Skeletal muscle satellite cell (primary cell): ENCODE measurements around the gene REN.

ENCODE experiments used
- H3K27me3 ChIP-seq: 2 replicates; pipeline ENCODE4 v1.7.0; 2013; ENCODE audit warnings: low read length; ENCODE audit not compliant: control insufficient read depth, insufficient read depth
- H3K36me3 ChIP-seq: 2 replicates; pipeline ENCODE4 v1.7.0; 2013; ENCODE audit warnings: mild to moderate bottlenecking, control low read depth, low read length; ENCODE audit not compliant: insufficient read depth
- H3K4me1 ChIP-seq: 2 replicates; pipeline ENCODE4 v1.7.0; 2013; ENCODE audit warnings: low read length; ENCODE audit not compliant: control insufficient read depth, insufficient read depth
- H3K4me2 ChIP-seq: 2 replicates; pipeline ENCODE4 v1.7.0; 2013; ENCODE audit warnings: mild to moderate bottlenecking, low read length
- H3K4me3 ChIP-seq: 2 replicates; pipeline ENCODE4 v1.7.0; 2013; ENCODE audit warnings: low read length
- H3K9ac ChIP-seq: 2 replicates; pipeline ENCODE4 v1.7.0; 2013; ENCODE audit warnings: mild to moderate bottlenecking, low read depth, low read length, moderate library complexity
- H3K9me3 ChIP-seq: replicated peaks from 2 replicates; pipeline ENCODE4 v1.7.0; 2013; ENCODE audit warnings: mild to moderate bottlenecking, control low read depth, low read length

REN gene

GRCh38 chr1:204188959-204189639 lies 23.0 kb upstream of the REN start:
- no peak overlapping the region for H3K4me2 ChIP-seq
- H3K27me3 ChIP-seq: peaks cover 75% of the 10 kb centered on the region
- H3K4me1 ChIP-seq: no peaks in the 10 kb centered on the region
- H3K36me3 ChIP-seq: no peaks in the 10 kb centered on the region
- H3K9me3 ChIP-seq: no peaks in the 10 kb centered on the region
- no peak overlapping the region for H3K9ac ChIP-seq
- H3K4me3 ChIP-seq: no peak overlapping the region

- H3K4me3 ChIP-seq: no peak overlapping the region
- peaks cover 50% of the 10 kb centered on the region for H3K27me3 ChIP-seq
- H3K9me3 ChIP-seq: no peaks in the 10 kb centered on the region
- H3K4me2 ChIP-seq: no peak overlapping the region
- no peaks in the 10 kb centered on the region for H3K4me1 ChIP-seq
- H3K9ac ChIP-seq: no peak overlapping the region
- no peaks in the 10 kb centered on the region for H3K36me3 ChIP-seq
Measured at GRCh38 chr1:204186597-204186996, 20.5 kb upstream of the REN start.

DNA sequence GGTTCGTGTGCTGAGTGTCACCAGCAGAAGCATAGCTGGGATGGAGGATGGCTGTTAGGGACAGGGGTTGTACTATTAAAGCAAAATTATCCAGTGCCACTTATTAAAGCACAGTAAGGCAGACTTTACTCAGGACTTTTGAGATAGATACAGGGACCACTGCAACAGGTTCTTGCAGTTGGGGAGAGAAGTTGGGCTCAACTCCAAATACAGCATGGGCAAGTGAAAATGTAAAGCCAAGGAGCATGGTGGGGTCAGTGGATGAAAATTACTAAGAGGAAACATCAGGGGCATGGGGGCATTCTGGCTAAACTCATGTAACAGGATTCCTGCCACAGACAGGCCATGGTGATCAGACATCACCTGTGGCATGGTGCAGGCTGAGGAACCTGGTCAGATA lies 15.0 kb upstream of the REN start:
- no peaks in the 10 kb centered on the region for H3K4me1 ChIP-seq
- H3K4me3 ChIP-seq: no peak overlapping the region
- H3K27me3 ChIP-seq: peaks cover 55% of the 10 kb centered on the region
- H3K9me3 ChIP-seq: no peaks in the 10 kb centered on the region
- no peaks in the 10 kb centered on the region for H3K36me3 ChIP-seq
- H3K4me2 ChIP-seq: no peak overlapping the region
- no peak overlapping the region for H3K9ac ChIP-seq

GRCh38 chr1:204180133-204180532 lies 14.0 kb upstream of the REN start:
- Histone ChIP-seq H3K9ac (no peak overlapping the region), H3K4me1 (no peaks in the 10 kb centered on the region), H3K27me3 (peaks cover 60% of the 10 kb centered on the region), H3K9me3 (no peaks in the 10 kb centered on the region), H3K36me3 (no peaks in the 10 kb centered on the region), H3K4me3 (no peak overlapping the region), H3K4me2 (no peak overlapping the region)

DNA sequence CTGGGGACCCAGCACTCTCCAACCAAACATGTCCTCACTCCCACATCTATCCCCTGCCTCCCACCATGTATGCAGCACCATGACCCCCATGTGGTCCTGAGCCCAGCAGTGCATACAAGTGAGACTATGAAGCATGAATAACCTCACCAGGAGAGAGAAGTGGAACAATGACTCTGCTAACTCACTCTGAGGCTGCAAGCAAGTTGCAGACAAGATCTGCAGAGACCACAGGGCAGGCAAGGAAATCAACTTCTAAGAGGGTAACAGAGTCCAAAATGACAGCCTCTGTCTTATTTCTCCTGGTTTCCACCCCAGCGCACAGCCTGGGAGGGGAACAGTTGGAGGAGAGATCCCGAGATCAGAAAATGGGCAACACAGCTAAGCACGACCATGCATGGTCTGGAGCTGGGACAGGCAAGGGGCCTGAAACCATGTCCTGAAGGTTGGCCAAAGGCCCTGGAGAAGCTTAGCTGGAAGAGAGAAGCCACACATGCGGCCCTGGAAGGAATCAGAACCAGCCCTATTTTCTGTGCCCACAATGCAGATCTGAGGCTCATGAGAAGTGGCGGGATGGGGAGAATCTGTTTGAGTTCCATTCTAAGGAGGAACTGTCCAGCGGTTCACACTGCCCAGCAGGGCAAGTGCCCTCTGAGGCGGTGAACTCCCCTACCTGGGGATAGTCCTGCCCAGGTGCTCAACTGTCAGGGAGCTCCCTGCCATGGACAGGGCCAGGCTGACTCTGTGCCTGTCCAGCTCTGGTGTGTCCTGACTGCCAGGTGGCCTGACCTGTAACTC lies 12.5 kb upstream of the REN start:
- no peaks in the 10 kb centered on the region for H3K9me3 ChIP-seq

GRCh38 chr1:204177133-204177532 lies 11.0 kb upstream of the REN start:
- no peaks in the 10 kb centered on the region for H3K9me3 ChIP-seq
- H3K4me2 ChIP-seq: no peak overlapping the region
- peaks cover 6% of the 10 kb centered on the region for H3K4me1 ChIP-seq
- H3K27me3 ChIP-seq: peaks cover 63% of the 10 kb centered on the region
- H3K9ac ChIP-seq: no peak overlapping the region
- H3K36me3 ChIP-seq: no peaks in the 10 kb centered on the region
- no peak overlapping the region for H3K4me3 ChIP-seq

More for the DNA sequence above, 12.5 kb upstream of the REN start:
- peaks cover 63% of the 10 kb centered on the region for H3K27me3 ChIP-seq
- H3K4me2 ChIP-seq: no peak overlapping the region
- no peaks in the 10 kb centered on the region for H3K4me1 ChIP-seq
- H3K4me3 ChIP-seq: no peak overlapping the region
- no peaks in the 10 kb centered on the region for H3K36me3 ChIP-seq
- no peak overlapping the region for H3K9ac ChIP-seq

GRCh38 chr1:204176049-204176448 lies 9.9 kb upstream of the REN start:
- no peak overlapping the region for H3K4me2 ChIP-seq
- H3K36me3 ChIP-seq: no peaks in the 10 kb centered on the region
- H3K9me3 ChIP-seq: no peaks in the 10 kb centered on the region
- H3K27me3 ChIP-seq: peaks cover 58% of the 10 kb centered on the region
- H3K4me3 ChIP-seq: no peak overlapping the region
- H3K9ac ChIP-seq: no peak overlapping the region
- H3K4me1 ChIP-seq: peaks cover 16% of the 10 kb centered on the region

DNA sequence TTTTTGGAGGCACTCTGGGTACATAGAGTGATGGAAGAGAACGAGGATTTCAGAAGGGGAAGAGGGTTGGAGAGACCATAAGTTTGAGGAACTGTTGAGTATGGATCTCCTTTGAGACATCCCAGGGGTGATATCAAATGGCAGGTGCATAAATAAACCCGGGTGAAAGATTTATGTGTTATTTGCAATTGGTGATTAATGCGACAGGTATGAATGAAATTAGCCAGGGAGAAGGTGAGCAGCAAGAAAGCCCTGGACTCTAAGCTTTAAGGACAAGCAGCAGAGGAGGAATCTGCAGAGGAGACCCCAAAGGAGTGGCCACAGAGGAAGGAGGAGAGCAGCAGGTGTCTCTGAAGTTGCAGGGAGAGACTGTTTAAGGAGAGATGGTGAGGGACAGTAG lies 8.8 kb upstream of the REN start:
- no peak overlapping the region for H3K9ac ChIP-seq
- H3K4me2 ChIP-seq: no peak overlapping the region
- peaks cover 49% of the 10 kb centered on the region for H3K27me3 ChIP-seq
- H3K9me3 ChIP-seq: no peaks in the 10 kb centered on the region
- no peaks in the 10 kb centered on the region for H3K36me3 ChIP-seq
- H3K4me3 ChIP-seq: no peak overlapping the region
- peaks cover 16% of the 10 kb centered on the region for H3K4me1 ChIP-seq

DNA sequence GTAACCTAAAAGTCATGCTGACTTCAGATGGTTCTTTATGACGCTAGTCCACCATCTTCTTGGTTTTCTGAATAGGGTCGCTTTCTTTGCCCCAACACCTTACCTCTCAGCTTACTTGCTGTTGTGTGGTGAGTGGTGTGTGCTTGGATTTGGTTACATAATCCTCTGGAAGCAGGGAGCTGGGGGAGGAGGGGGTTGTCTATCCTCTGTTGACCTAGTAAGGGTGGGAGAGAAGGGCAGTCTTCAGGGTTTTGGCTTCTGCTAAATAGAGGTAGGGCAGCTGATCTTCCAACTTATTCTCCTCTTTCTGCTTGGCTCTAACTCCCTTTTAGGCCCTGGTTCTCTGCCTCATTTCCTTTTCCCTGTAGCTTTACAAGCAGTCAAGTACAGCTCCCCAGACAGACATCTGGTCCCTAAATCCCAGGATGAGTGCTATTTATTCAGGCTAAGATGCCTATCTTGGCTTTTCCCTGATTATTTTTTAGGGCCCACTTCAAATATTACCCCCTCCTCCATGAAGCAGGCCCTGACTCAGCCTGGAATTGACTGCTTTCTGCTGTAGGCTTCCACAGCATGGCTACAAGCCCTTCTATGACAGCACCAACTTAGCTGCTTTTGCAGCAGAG lies 6.4 kb upstream of the REN start:
- H3K36me3 ChIP-seq: no peaks in the 10 kb centered on the region
- H3K4me3 ChIP-seq: no peak overlapping the region
- no peak overlapping the region for H3K4me2 ChIP-seq
- H3K9ac ChIP-seq: no peak overlapping the region
- peaks cover 16% of the 10 kb centered on the region for H3K4me1 ChIP-seq
- no peaks in the 10 kb centered on the region for H3K9me3 ChIP-seq
- H3K27me3 ChIP-seq: peaks cover 25% of the 10 kb centered on the region

- Histone ChIP-seq H3K36me3 (no peaks in the 10 kb centered on the region), H3K4me2 (no peak overlapping the region), H3K27me3 (peaks cover 21% of the 10 kb centered on the region), H3K9me3 (no peaks in the 10 kb centered on the region), H3K4me1 (peaks cover 16% of the 10 kb centered on the region), H3K4me3 (no peak overlapping the region), H3K9ac (no peak overlapping the region)
Measured at GRCh38 chr1:204171751-204172178, 5.6 kb upstream of the REN start.

DNA sequence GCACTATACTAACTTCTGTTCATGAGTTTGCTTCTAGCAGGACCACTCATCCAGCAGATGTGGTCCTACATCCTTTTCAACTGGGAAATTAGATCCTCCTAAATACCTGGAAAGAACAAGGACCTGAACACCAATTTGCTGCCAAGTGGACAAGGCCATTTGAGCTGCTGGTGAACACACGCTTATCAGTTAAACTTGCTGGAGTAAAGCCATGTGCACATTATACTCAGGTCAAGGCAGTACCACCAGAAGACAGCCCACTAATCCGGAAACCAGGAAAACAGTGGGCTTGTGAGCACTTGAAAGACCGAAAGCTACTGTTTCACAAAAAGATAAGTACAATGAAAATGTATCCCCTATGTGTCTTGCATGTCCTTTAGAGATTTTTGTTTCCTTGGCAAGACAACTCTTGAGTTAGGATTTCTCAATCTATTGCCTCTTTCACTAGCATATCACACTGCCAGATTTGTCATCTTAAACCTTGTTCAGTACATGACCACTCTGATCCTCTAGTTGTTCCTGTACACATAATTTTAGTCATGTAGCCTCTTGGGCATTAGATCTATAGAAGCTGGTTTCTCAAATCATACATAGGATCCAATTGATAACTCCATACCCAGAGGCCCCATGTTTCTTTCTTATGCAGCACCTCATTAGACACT lies 4.5 kb upstream of the REN start:
- Histone ChIP-seq H3K9me3 (no peaks in the 10 kb centered on the region), H3K9ac (no peak overlapping the region), H3K4me2 (no peak overlapping the region), H3K4me3 (no peak overlapping the region), H3K27me3 (peaks cover 12% of the 10 kb centered on the region), H3K36me3 (no peaks in the 10 kb centered on the region), H3K4me1 (peaks cover 16% of the 10 kb centered on the region)
